Measurements from ENCODE around the gene NAP1L5.

The NAP1L5 gene

DNA sequence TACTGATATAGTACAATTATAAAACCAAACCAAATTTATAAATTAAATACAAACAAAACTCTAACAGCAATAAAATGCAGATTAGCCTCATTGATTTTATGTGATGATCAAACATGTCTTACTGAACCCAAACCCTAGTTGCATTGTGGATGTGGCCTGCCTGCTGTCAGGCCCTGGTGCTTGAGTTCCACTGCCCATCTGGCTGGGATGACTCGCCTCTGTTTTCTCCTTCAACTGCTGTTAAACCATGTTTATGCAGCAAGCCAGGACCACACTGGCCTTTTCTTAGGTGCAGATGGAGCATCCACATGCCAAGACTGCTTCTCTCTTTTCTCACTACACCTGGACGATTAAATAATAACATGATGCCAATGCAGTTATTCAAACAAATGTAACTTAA lies 22.6 kb downstream of the NAP1L5 start:
- H3K4me3 ChIP-seq (ENCODE audit: low read depth, low read length) = no peak overlapping the region
- no peak for DNase-seq (ENCODE audit: low read depth)

- no peak overlapping the region for H3K4me3 ChIP-seq (ENCODE audit: low read depth, low read length)
- DNase-seq (ENCODE audit: low read depth) = no peak
Observed at GRCh38 chr4:88674565-88674964, 23.1 kb downstream of the NAP1L5 start.

DNA sequence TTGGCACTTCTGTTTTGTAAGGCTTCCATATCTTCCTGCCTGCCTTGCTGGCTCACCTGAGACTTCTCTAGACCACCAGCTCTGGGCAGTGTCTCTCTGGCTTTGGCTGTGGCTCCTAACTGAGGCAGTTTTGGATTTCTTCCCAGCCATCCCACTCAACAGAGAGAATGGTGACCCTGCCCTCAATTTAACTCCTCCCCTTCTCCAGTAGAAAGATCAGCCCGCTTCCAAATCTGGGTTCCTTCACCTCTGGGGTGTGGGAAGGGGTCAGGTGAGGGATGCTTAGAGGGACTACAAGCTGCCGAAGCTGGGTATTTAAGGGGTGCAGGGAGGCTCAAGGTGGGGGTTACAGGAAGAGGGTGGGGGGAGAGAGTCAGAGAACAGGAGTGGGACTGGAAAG lies 23.7 kb downstream of the NAP1L5 start:
- no peak overlapping the region for H3K4me3 ChIP-seq (ENCODE audit: low read depth, low read length)
- DNase-seq (ENCODE audit: low read depth) = no peak

GRCh38 chr4:88672987-88673386 lies 24.6 kb downstream of the NAP1L5 start:
- no peak for DNase-seq (ENCODE audit: low read depth)
- no peak overlapping the region for H3K4me3 ChIP-seq (ENCODE audit: low read depth, low read length)

GRCh38 chr4:88661739-88662138 lies 35.9 kb downstream of the NAP1L5 start:
- DNase-seq (ENCODE audit: low read depth) = peak; percentile 91
- H3K4me3 ChIP-seq (ENCODE audit: low read depth, low read length) = no peak overlapping the region

- H3K4me3 ChIP-seq (ENCODE audit: low read depth, low read length) = no peak overlapping the region
- DNase-seq (ENCODE audit: low read depth) = peak; percentile 68
Observed at GRCh38 chr4:88660446-88661294, 37.0 kb downstream of the NAP1L5 start.

DNA sequence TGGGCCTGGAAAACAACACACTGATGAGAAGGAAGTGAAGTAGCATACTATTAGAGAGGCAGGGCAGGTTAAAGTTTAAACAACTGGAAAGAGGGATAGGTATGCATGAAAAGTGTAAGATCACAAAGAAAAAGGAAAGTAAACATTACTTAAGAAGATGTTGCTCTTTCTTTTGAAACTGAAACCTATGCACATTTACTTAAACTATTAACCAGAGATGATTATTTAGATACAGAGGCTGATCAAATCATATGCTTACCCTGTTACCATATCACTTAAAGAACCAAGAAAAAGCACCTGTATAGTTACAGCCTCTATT lies 37.8 kb downstream of the NAP1L5 start:
- H3K4me3 ChIP-seq (ENCODE audit: low read depth, low read length) = no peak overlapping the region
- no peak for DNase-seq (ENCODE audit: low read depth)

DNA sequence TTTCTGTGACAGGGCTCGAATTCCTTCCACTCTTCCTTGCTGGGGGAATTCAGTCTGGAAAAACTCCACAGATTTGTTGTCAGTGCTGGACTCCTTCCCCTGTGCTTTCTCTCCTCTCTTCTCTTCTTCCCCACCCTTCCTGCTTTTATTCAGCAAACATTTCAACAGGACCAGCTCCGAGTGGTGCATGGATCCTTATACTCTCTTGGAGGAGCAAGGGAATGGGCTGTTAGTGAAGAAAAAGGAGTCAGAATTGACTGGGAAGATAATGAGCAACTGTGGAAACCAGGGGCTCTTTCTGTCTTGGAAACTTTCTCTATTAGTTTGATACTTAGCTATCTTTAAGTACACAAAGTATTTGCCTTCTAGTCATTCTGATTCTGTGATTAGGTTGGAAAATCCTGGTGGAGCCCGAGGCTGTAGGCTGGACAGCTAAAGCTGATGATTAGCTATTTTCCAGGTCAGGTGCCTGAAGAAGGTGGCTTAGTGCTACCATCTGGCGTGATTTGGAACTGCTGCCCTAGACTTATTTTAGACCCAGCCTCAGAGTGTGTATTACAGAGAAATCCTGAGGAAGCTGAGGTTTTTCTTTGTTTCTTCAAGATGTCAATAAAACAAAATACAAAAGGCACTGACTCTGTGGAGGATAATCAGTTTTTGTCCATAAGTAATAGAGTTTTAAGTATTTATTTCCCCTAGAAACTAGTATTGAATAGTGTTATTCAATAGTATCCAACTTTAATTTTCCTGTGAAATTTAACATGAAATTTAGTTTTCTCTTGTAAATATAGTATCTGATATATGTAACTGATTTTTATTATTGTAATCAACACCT lies 38.4 kb downstream of the NAP1L5 start:
- no peak for DNase-seq (ENCODE audit: low read depth)
- H3K4me3 ChIP-seq (ENCODE audit: low read depth, low read length) = no peak overlapping the region

- DNase-seq (ENCODE audit: low read depth) = no peak
- no peak overlapping the region for H3K4me3 ChIP-seq (ENCODE audit: low read depth, low read length)
Observed at GRCh38 chr4:88655226-88655625, 42.4 kb downstream of the NAP1L5 start.

- no peak overlapping the region for H3K4me3 ChIP-seq (ENCODE audit: low read depth, low read length)
- DNase-seq (ENCODE audit: low read depth) = no peak
Observed at GRCh38 chr4:88653371-88653946, 44.2 kb downstream of the NAP1L5 start.

GRCh38 chr4:88649716-88650115 lies 47.9 kb downstream of the NAP1L5 start:
- no peak overlapping the region for H3K4me3 ChIP-seq (ENCODE audit: low read depth, low read length)

GRCh38 chr4:88646528-88647280 lies 50.9 kb downstream of the NAP1L5 start:
- no peak for DNase-seq (ENCODE audit: low read depth)
- H3K4me3 ChIP-seq (ENCODE audit: low read depth, low read length) = no peak overlapping the region

More at GRCh38 chr4:88649716-88650115, 47.9 kb downstream of the NAP1L5 start:
- DNase-seq (ENCODE audit: low read depth) = no peak

DNA sequence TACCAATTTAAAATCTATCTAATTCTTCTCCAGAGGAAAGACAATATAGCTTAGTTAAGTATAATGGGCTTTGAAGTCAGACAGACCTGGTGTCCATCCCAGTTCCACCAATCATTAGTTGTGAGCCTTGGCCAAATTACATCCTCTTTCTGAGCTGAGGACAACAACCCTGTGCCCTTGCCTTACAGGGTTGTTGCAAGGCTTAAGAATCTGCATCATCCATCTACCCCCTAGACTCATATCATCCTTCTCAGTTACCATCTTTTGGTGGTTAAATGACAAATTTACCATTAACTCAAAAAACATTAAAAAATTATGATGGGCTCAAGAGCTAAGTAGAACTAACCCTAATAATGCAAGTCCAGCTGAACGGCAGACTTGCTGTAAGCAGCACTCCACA lies 51.6 kb downstream of the NAP1L5 start:
- no peak for DNase-seq (ENCODE audit: low read depth)
- no peak overlapping the region for H3K4me3 ChIP-seq (ENCODE audit: low read depth, low read length)
